NCI-H748 (cell line): ENCODE measurements around the gene CDIP1.

Experiments used
- DNase-seq: peaks from one replicate; lab custom pipeline; 2025; ENCODE audit not compliant: unreplicated experiment; lab: John Stamatoyannopoulos, UW

Gene CDIP1

GRCh38 chr16:4494746-4495490, 43.7 kb downstream of the CDIP1 start:
- no peak for DNase-seq

GRCh38 chr16:4491898-4492297, 46.7 kb downstream of the CDIP1 start:
- no peak for DNase-seq

- DNase-seq, result no peak
Measured at GRCh38 chr16:4489030-4489429, 49.5 kb downstream of the CDIP1 start.

- no peak for DNase-seq
Measured at GRCh38 chr16:4488499-4488967, 50.0 kb downstream of the CDIP1 start.

GRCh38 chr16:4487955-4488498, 50.5 kb downstream of the CDIP1 start:
- DNase-seq, result no peak

- DNase-seq, result no peak
Measured at GRCh38 chr16:4486126-4486893, 52.3 kb downstream of the CDIP1 start.

- no peak for DNase-seq
Measured at GRCh38 chr16:4481963-4482362, 56.6 kb downstream of the CDIP1 start.

GRCh38 chr16:4481526-4481925, 57.0 kb downstream of the CDIP1 start:
- DNase-seq, result no peak

- DNase-seq, result no peak
Measured at GRCh38 chr16:4477966-4478365, 60.6 kb downstream of the CDIP1 start.

- DNase-seq, result peak; percentile 90
Measured at GRCh38 chr16:4475880-4476788, 62.4 kb downstream of the CDIP1 start, which contains the start of gene HMOX2. Gene HMOX2 (plus strand): TSS chr16:4476398. CDS start chr16:4505525, 29,127 bp downstream.

- peak; percentile 93 for DNase-seq
Measured at GRCh38 chr16:4474192-4474961, 64.2 kb downstream of the CDIP1 start, which contains the start of gene NMRAL1. Gene NMRAL1 (minus strand): TSS chr16:4474625. CDS start chr16:4474132, 493 bp downstream.

GRCh38 chr16:4472880-4473279, 65.7 kb downstream of the CDIP1 start:
- DNase-seq, result no peak

- DNase-seq, result no peak
Measured at GRCh38 chr16:4471869-4472268, 66.7 kb downstream of the CDIP1 start.

- no peak for DNase-seq
Measured at GRCh38 chr16:4468972-4469371, 69.6 kb downstream of the CDIP1 start.

GRCh38 chr16:4467916-4468315, 70.7 kb downstream of the CDIP1 start:
- no peak for DNase-seq

GRCh38 chr16:4465977-4466779, 72.4 kb downstream of the CDIP1 start:
- DNase-seq, result no peak

- DNase-seq, result no peak
Measured at GRCh38 chr16:4463522-4464163, 74.9 kb downstream of the CDIP1 start.

GRCh38 chr16:4461250-4462085, 77.1 kb downstream of the CDIP1 start:
- no peak for DNase-seq
